Measurements from ENCODE around the gene ZNRF3.

The ZNRF3 gene

DNA sequence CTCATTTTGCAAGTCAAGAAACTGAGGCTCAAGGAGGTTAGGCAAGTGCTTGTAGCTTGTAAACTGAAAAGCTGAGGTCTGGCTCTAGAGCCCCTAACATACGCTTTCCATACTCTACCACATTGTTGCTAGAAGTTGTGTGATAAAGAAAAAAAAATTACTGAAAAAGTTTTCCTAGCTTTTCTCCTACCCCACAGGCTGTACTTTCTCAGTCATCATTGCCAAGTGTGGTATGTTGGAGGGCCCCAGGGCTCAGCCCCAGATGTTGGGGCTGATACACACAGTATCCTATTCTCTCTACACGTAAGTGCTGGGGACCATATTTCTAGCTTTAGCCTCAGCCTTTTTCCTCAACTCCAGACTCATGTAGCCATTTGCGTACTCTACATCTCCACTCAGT lies 205.4 kb downstream of the ZNRF3 start:
- TF ChIP-seq SIN3A (IDR thresholded peaks at IDR 0.05; ENCODE audit: borderline replicate concordance, insufficient read depth, low read length) (no peak), FOXP2 (optimal IDR thresholded peaks at IDR 0.05; ENCODE audit: borderline replicate concordance, extremely low read depth, extremely low read length, insufficient read depth) (no peak), POLR2AphosphoS5 (IDR thresholded peaks at IDR 0.05; ENCODE audit: low read depth, low read length) (no peak), TAF1 (IDR thresholded peaks at IDR 0.05; ENCODE audit: borderline replicate concordance, insufficient read depth, low read length) (no peak)
- TF ChIP-seq, protein P1, sequence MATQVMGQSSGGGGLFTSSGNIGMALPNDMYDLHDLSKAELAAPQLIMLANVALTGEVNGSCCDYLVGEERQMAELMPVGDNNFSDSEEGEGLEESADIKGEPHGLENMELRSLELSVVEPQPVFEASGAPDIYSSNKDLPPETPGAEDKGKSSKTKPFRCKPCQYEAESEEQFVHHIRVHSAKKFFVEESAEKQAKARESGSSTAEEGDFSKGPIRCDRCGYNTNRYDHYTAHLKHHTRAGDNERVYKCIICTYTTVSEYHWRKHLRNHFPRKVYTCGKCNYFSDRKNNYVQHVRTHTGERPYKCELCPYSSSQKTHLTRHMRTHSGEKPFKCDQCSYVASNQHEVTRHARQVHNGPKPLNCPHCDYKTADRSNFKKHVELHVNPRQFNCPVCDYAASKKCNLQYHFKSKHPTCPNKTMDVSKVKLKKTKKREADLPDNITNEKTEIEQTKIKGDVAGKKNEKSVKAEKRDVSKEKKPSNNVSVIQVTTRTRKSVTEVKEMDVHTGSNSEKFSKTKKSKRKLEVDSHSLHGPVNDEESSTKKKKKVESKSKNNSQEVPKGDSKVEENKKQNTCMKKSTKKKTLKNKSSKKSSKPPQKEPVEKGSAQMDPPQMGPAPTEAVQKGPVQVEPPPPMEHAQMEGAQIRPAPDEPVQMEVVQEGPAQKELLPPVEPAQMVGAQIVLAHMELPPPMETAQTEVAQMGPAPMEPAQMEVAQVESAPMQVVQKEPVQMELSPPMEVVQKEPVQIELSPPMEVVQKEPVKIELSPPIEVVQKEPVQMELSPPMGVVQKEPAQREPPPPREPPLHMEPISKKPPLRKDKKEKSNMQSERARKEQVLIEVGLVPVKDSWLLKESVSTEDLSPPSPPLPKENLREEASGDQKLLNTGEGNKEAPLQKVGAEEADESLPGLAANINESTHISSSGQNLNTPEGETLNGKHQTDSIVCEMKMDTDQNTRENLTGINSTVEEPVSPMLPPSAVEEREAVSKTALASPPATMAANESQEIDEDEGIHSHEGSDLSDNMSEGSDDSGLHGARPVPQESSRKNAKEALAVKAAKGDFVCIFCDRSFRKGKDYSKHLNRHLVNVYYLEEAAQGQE (IDR thresholded peaks at IDR 0.05; ENCODE audit: insufficient read depth in 1 of 2, low read depth in 2 of 2, low read length in 2 of 2) = no peak

DNA sequence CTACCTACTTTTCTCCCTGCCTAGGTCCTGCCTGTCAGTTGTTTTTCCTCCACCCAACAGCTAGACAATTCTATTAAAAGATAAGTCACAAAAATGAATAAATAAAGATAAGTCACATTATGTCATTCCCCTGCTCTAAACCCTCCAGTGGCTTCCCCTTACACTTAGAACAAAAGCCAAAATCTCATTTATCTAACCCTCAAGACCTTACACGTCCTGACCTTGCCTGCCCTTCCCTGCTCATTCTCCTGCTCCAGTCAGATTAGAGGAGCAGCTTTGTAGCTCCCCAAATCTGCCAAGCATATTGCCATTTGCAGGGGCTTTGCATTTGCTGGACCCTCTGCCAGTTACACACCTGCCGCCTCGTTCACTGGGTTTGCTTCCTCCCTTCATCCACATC lies 206.1 kb downstream of the ZNRF3 start:
- TF ChIP-seq, protein P1 (IDR thresholded peaks at IDR 0.05; ENCODE audit: insufficient read depth in 1 of 2, low read depth in 2 of 2, low read length in 2 of 2) = no peak
- TF ChIP-seq FOXP2 (optimal IDR thresholded peaks at IDR 0.05; ENCODE audit: borderline replicate concordance, extremely low read depth, extremely low read length, insufficient read depth) (no peak), POLR2AphosphoS5 (IDR thresholded peaks at IDR 0.05; ENCODE audit: low read depth, low read length) (no peak), SIN3A (IDR thresholded peaks at IDR 0.05; ENCODE audit: borderline replicate concordance, insufficient read depth, low read length) (no peak), TAF1 (IDR thresholded peaks at IDR 0.05; ENCODE audit: borderline replicate concordance, insufficient read depth, low read length) (no peak)

DNA sequence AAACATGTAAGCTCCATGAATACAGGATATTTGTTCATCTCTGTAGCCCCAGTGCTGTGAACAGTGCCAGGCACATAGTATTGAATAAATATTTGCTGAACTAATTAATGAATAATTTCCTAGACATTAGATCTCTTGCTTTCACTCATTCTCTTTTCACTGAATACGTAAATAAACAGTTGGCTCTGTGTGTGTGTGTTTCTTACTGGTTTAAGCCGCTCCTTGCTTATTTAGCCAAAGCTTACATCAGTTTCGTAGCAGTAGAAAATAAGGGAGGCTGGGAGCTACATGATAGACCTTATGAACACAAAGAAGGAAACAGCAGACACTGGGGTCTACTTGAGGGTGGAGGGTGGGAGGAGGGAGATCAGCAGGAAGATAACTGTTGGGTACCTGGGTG lies 206.7 kb downstream of the ZNRF3 start:
- TF ChIP-seq SIN3A (IDR thresholded peaks at IDR 0.05; ENCODE audit: borderline replicate concordance, insufficient read depth, low read length) (no peak), POLR2AphosphoS5 (IDR thresholded peaks at IDR 0.05; ENCODE audit: low read depth, low read length) (no peak), TAF1 (IDR thresholded peaks at IDR 0.05; ENCODE audit: borderline replicate concordance, insufficient read depth, low read length) (no peak), FOXP2 (optimal IDR thresholded peaks at IDR 0.05; ENCODE audit: borderline replicate concordance, extremely low read depth, extremely low read length, insufficient read depth) (no peak)
- TF ChIP-seq, protein P1 (IDR thresholded peaks at IDR 0.05; ENCODE audit: insufficient read depth in 1 of 2, low read depth in 2 of 2, low read length in 2 of 2) = no peak

DNA sequence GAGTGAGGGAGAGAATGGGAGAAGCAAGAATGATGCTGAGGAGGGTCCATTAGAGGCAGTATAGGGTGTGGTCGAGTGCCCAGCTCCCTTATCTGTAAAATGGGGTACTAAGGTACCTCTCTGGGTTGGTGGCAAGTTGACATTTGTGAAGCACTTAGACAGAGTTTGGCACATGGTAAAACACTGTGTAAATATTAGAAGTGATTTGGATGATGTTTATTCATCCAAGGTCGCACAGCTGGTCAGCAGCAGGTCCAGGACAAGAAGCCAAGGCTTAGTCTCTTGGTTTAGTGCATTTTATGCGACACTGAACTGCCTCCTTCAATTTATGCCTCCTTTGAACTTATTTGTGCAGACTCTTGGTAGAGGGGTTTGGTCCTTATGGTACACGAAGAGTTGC lies 208.9 kb downstream of the ZNRF3 start:
- TF ChIP-seq TAF1 (IDR thresholded peaks at IDR 0.05; ENCODE audit: borderline replicate concordance, insufficient read depth, low read length) (no peak), POLR2AphosphoS5 (IDR thresholded peaks at IDR 0.05; ENCODE audit: low read depth, low read length) (no peak), SIN3A (IDR thresholded peaks at IDR 0.05; ENCODE audit: borderline replicate concordance, insufficient read depth, low read length) (no peak), FOXP2 (optimal IDR thresholded peaks at IDR 0.05; ENCODE audit: borderline replicate concordance, extremely low read depth, extremely low read length, insufficient read depth) (no peak)
- TF ChIP-seq, protein P1 (IDR thresholded peaks at IDR 0.05; ENCODE audit: insufficient read depth in 1 of 2, low read depth in 2 of 2, low read length in 2 of 2) = no peak

DNA sequence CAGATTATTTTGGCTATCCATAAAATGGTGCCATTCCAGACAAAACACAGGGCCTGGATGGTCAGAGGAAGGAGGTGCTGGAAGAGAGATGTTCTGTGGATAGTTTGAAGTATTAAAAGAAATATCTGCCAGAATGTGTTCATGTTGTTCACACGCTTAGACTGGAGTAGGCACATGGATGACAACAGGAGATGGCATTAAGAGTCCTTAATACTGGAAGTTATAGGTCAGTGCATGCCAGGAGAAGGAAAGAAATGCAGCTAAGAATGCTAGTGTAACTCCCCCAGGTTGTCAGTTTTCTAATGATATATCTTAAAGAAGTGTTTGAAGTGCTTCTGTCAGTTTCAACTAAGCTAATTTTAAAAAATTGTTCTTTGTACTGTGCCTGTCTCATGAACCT lies 209.7 kb downstream of the ZNRF3 start:
- TF ChIP-seq FOXP2 (optimal IDR thresholded peaks at IDR 0.05; ENCODE audit: borderline replicate concordance, extremely low read depth, extremely low read length, insufficient read depth) (no peak), POLR2AphosphoS5 (IDR thresholded peaks at IDR 0.05; ENCODE audit: low read depth, low read length) (no peak), TAF1 (IDR thresholded peaks at IDR 0.05; ENCODE audit: borderline replicate concordance, insufficient read depth, low read length) (no peak), SIN3A (IDR thresholded peaks at IDR 0.05; ENCODE audit: borderline replicate concordance, insufficient read depth, low read length) (no peak)
- TF ChIP-seq, protein P1 (IDR thresholded peaks at IDR 0.05; ENCODE audit: insufficient read depth in 1 of 2, low read depth in 2 of 2, low read length in 2 of 2) = no peak

Measured in PFSK-1 (cell line).